Spleen (tissue), 11 donors: ENCODE data around the gene TRMT2A. TPM values are rescaled to one million over a fixed set of nuclear protein-coding genes. Genes with fewer than 3 reads are reported as not detected.

Experiments
- DNase-seq: peaks from one replicate; pipeline ENCODE4 v3.0.0-alpha.2; 2020
- H3K27ac ChIP-seq, 8 donors: fragments of 200-600 bp; sonication (generic) in 7 of 8; 1 replicate in 4 of 8; 2 replicates in 4 of 8; pipeline versions ENCODE4 v1.5.0 to v1.8.0; 2016 to 2021; ENCODE audit warnings: inconsistent platforms in 4 of 8, mild to moderate bottlenecking in 4 of 8, moderate library complexity in 1 of 8
- H3K27me3 ChIP-seq, 7 donors: fragments of 200-600 bp; sonication (generic) in 6 of 7; replicated peaks in 1 of 7; 1 replicate in 4 of 7; 2 replicates in 3 of 7; pipeline versions ENCODE4 v1.5.0 to v1.8.0; 2016 to 2021; ENCODE audit warnings: inconsistent platforms in 3 of 7, mild to moderate bottlenecking in 1 of 7
- H3K36me3 ChIP-seq, 6 donors: fragments of 200-600 bp; sonication (generic) in 5 of 6; 1 replicate in 4 of 6; 2 replicates in 2 of 6; pipeline versions ENCODE4 v1.5.0 to v1.8.0; 2016 to 2021; ENCODE audit warnings: inconsistent platforms in 2 of 6
- H3K4me1 ChIP-seq, 6 donors: fragments of 200-600 bp; sonication (generic) in 5 of 6; 1 replicate in 3 of 6; 2 replicates in 3 of 6; pipeline versions ENCODE4 v1.5.0 to v1.8.0; 2016 to 2021; ENCODE audit warnings: inconsistent platforms in 3 of 6
- H3K4me3 ChIP-seq, 8 donors: fragments of 200-600 bp; sonication (generic) in 7 of 8; 1 replicate in 4 of 8; 2 replicates in 4 of 8; pipeline versions ENCODE4 v1.5.0 to v1.8.0; 2016 to 2021; ENCODE audit warnings: inconsistent platforms in 4 of 8, mild to moderate bottlenecking in 4 of 8, moderate library complexity in 2 of 8
- H3K9me3 ChIP-seq, 8 donors: fragments of 200-600 bp; sonication (generic) in 7 of 8; 1 replicate in 4 of 8; 2 replicates in 4 of 8; pipeline versions ENCODE4 v1.5.0 to v1.8.0; 2016 to 2021; ENCODE audit warnings: inconsistent platforms in 4 of 8
- CTCF ChIP-seq, 11 experiments: fragments of 200-600 bp in 7 of 11; fragments of 450-650 bp in 4 of 11; sonication (generic) in 4 of 11; IDR thresholded peaks in 8 of 11; conservative IDR thresholded peaks in 3 of 11; 1 replicate in 7 of 11; 2 replicates in 4 of 11; pipeline versions ENCODE4 v1.4.0 to v1.8.0; 2016 to 2021; ENCODE audit warnings: antibody characterized with exemption in 11 of 11, inconsistent platforms in 4 of 11, mild to moderate bottlenecking in 1 of 11
- POLR2A ChIP-seq, 3 donors: fragments of 450-650 bp; IDR thresholded peaks; one replicate each; pipeline ENCODE4 v1.5.1; 2017; ENCODE audit warnings: antibody characterized with exemption in 3 of 3, mild to moderate bottlenecking in 1 of 3
- POLR2AphosphoS5 ChIP-seq, 3 donors: sonication (generic); formaldehyde crosslinking; IDR thresholded peaks; one replicate each; pipeline ENCODE4 v1.5.1; 2017; ENCODE audit warnings: antibody characterized with exemption in 3 of 3
- WGBS, 5 donors: extraction: QIAGEN DNeasy Blood & Tissue Kit in 3 of 5; methylation state at CpG; one replicate each; pipeline versions ENCODE4 v1.1.5 to v1.1.7; 2013 to 2018; 5-methylcytosine and 5-hydroxymethylcytosine counted together
- intact Hi-C: fragments of 100-400 bp; cut with DNase I; formaldehyde crosslinking; loops from one replicate; pipeline ENCODE4 v1.15.0; 2023; ENCODE audit warnings: low total_unique reads
- polyA plus RNA-seq, 3 donors: library from polyadenylated mRNA; stranded (reverse); fragments of 200-250 nt; gene quantifications; one replicate each; pipeline ENCODE4 v1.2.1, GENCODE V29; 2013
- total RNA-seq, 7 donors: library from RNA; depleted of rRNA in 3 of 7; stranded (reverse); fragments of >200 nt in 3 of 7; fragmentation: NEBNext Ultra II Directional in 4 of 7; extraction: Animal tissue kit (Norgen Biotek cat#: 25700) in 4 of 7; gene quantifications; one replicate each; pipeline versions ENCODE4 v1.1.0 to v1.2.1, GENCODE V29; 2016 to 2021
- donor health status: healthy with polysubstance abuse.
- donor health status: DM: no; HTN: no; CAD: no; lungs with moderate emphysema.
- donor health status: DM: no; HTN: no; CAD: no.
- donor health status: Bipolar disorder and iron deficiency.
- donor health status: healthy.
- donor health status: DM: no; HTN: no; CAD: no.
- donor health status: DM: yes; HTN: yes; CAD: no.

The TRMT2A gene
- total and polyA plus RNA-seq, 10 donors = 70.4 to 142 (median 79.5) TPM

GRCh38 chr22:20140107-20140445, 23.1 kb upstream of the TRMT2A start:
- TF ChIP-seq POLR2A (IDR thresholded peaks at IDR 0.05) (no peak), POLR2AphosphoS5 (IDR thresholded peaks at IDR 0.05) (no peak), CTCF (IDR thresholded peaks at IDR 0.05 in 8 of 11, conservative IDR thresholded peaks at IDR 0.05 in 3 of 11) (no peak)
- no peaks in the 10 kb centered on the region for H3K27me3 ChIP-seq
- H3K4me3 ChIP-seq = no peak overlapping the region
- no peak overlapping the region for H3K27ac ChIP-seq
- peaks cover 0 to 62% (median 22%) of the 10 kb centered on the region in 6 donors for H3K36me3 ChIP-seq
- no peak for DNase-seq
- H3K4me1 ChIP-seq = peaks cover 5 to 39% (median 33%) of the 10 kb centered on the region in 6 donors
- WGBS, 5 donors = 91 to 100% (median 94%) methylated on average over 2 to 11 of the region's 11 CpGs
- intact Hi-C loops = no loop called here
- H3K9me3 ChIP-seq = no peaks in the 10 kb centered on the region

GRCh38 chr22:20139391-20140106, 22.5 kb upstream of the TRMT2A start:
- Histone ChIP-seq H3K27me3 (no peaks in the 10 kb centered on the region), H3K4me3 (no peak overlapping the region), H3K4me1 (peaks cover 5 to 44% (median 37%) of the 10 kb centered on the region in 6 donors), H3K36me3 (peaks cover 0 to 57% (median 22%) of the 10 kb centered on the region in 6 donors), H3K9me3 (no peaks in the 10 kb centered on the region), H3K27ac (no peak overlapping the region)
- intact Hi-C loops = no loop called here
- TF ChIP-seq POLR2A (IDR thresholded peaks at IDR 0.05) = no peak
- TF ChIP-seq CTCF (IDR thresholded peaks at IDR 0.05 in 8 of 11, conservative IDR thresholded peaks at IDR 0.05 in 3 of 11) = no peak
- no peak for TF ChIP-seq POLR2AphosphoS5 (IDR thresholded peaks at IDR 0.05)
- WGBS, 5 donors = 92 to 94% (median 94%) methylated on average over 21 to 36 of the region's 36 CpGs
- DNase-seq = no peak

GRCh38 chr22:20138868-20139267, 21.8 kb upstream of the TRMT2A start:
- intact Hi-C loops = no loop called here

More at GRCh38 chr22:20138868-20139267, 21.8 kb upstream of the TRMT2A start:
- 81 to 87% (median 84%) methylated on average over 16 of the region's 16 CpGs for WGBS, 5 donors
- H3K4me1 ChIP-seq = peaks cover 5 to 51% (median 44%) of the 10 kb centered on the region in 6 donors
- DNase-seq = no peak
- H3K27ac ChIP-seq = no peak overlapping the region
- peaks cover 0 to 50% (median 19%) of the 10 kb centered on the region in 6 donors for H3K36me3 ChIP-seq
- H3K4me3 ChIP-seq = no peak overlapping the region
- no peak for TF ChIP-seq CTCF (IDR thresholded peaks at IDR 0.05 in 8 of 11, conservative IDR thresholded peaks at IDR 0.05 in 3 of 11)
- no peak for TF ChIP-seq POLR2AphosphoS5 (IDR thresholded peaks at IDR 0.05)
- no peak for TF ChIP-seq POLR2A (IDR thresholded peaks at IDR 0.05)
- no peaks in the 10 kb centered on the region for H3K9me3 ChIP-seq
- no peaks in the 10 kb centered on the region for H3K27me3 ChIP-seq
